ENCODE data around the gene CSNK1A1L.

CSNK1A1L gene

DNA sequence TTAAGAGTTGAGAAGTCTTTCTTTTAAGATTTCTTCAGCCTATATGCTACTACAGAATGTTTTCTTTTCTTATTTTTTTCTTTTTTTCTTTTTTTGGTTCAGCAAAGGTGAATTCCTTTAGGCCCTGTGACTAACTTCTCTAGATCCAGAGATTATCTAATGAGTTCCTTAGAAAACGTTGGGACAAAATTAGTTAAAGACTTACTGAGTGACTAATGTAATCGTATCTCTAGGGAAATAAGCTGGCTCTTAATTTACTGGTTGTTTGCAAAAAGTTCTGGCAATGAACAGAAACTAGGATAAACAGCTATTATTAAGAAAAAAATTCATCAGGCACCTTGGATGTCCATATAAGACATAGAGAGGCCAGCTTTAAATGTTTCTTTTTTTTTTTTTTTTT lies 30.7 kb upstream of the CSNK1A1L start:
- 80% methylated on average over 1 of the region's 2 CpGs; no CpG with 5 or more reads in 1 of the 2 experiments for WGBS, 2 experiments (ENCODE audit: insufficient coverage in 2 of 2)
- H3K4me1 ChIP-seq (ENCODE audit: control insufficient read depth, insufficient read depth, low read length, poor library complexity, severe bottlenecking): peaks cover 12% of the 10 kb centered on the region
- H3K27ac ChIP-seq (ENCODE audit: low read depth, low read length, severe bottlenecking): no peak overlapping the region

DNA sequence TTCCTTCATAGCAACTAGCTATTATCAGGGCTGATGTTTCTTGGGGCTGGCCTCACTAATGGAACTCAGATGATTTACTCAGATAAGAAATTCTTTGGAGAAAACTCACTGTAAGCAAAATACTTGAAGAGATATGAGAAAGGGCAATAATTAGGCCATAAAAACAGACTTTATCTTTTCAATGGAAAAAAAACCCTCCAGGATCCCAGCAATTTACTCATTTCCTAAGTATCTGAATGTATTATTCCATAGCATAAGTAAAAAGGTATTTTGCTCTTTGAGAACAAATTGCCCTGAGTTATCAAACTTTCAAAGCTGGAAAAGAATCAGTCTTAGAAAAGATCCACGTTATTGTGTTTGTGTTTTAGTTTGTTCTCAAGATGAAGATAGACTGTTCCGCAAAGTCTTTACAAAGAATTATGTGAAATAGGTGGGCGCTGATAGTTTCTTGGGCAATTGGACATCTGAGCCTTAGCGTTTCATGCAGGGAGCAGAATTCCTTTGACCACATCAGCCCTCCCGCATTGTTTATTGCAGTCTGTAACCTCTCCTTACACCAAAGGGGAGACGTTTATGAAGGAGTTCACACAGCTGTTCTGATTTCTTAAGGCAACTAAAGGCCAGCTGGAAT lies 29.1 kb upstream of the CSNK1A1L start:
- 67 to 77% methylated on average over 2 to 3 of the region's 6 CpGs for WGBS, 2 experiments (ENCODE audit: insufficient coverage in 2 of 2)
- peak overlapping the region; percentile 41 for H3K27ac ChIP-seq (ENCODE audit: low read depth, low read length, severe bottlenecking)

More for the DNA sequence above, 30.7 kb upstream of the CSNK1A1L start:
- Histone ChIP-seq H3K9me3 (ENCODE audit: control insufficient read depth, low read length) (no peaks in the 10 kb centered on the region), H3K4me3 (ENCODE audit: extremely low read depth, insufficient read depth, low read length, poor library complexity, severe bottlenecking) (no peak overlapping the region), H3K36me3 (ENCODE audit: control insufficient read depth, insufficient read depth, low read length) (no peaks in the 10 kb centered on the region)

DNA sequence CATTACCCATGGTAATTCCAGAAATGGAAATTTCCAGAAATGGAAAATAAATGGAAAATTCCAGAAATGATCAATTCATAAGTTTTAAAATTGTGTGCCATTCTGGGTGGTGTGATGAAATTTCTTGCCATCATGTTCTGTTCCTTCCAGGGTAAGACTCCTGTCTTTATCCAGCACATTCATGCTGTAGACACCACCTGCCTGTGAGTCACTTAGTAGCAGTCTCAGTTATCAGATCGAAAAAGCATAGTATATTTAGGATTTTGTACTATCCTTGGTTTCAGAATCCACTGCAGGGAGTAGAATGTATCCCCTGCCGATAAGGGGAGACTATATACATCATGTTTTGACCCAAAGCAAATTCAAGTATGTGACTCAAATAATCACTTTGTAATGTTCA lies 26.7 kb upstream of the CSNK1A1L start:
- Histone ChIP-seq H3K9me3 (ENCODE audit: control insufficient read depth, low read length) (no peaks in the 10 kb centered on the region), H3K27ac (ENCODE audit: low read depth, low read length, severe bottlenecking) (no peak overlapping the region), H3K36me3 (ENCODE audit: control insufficient read depth, insufficient read depth, low read length) (no peaks in the 10 kb centered on the region), H3K4me3 (ENCODE audit: extremely low read depth, insufficient read depth, low read length, poor library complexity, severe bottlenecking) (no peak overlapping the region), H3K4me1 (ENCODE audit: control insufficient read depth, insufficient read depth, low read length, poor library complexity, severe bottlenecking) (peaks cover 12% of the 10 kb centered on the region)
- 100% methylated on average over 1 of the region's 2 CpGs; no CpG with 5 or more reads in 1 of the 2 experiments for WGBS, 2 experiments (ENCODE audit: insufficient coverage in 2 of 2)

More for the DNA sequence above, 29.1 kb upstream of the CSNK1A1L start:
- Histone ChIP-seq H3K9me3 (ENCODE audit: control insufficient read depth, low read length) (no peaks in the 10 kb centered on the region), H3K4me1 (ENCODE audit: control insufficient read depth, insufficient read depth, low read length, poor library complexity, severe bottlenecking) (peaks cover 12% of the 10 kb centered on the region), H3K4me3 (ENCODE audit: extremely low read depth, insufficient read depth, low read length, poor library complexity, severe bottlenecking) (no peak overlapping the region), H3K36me3 (ENCODE audit: control insufficient read depth, insufficient read depth, low read length) (no peaks in the 10 kb centered on the region)

DNA sequence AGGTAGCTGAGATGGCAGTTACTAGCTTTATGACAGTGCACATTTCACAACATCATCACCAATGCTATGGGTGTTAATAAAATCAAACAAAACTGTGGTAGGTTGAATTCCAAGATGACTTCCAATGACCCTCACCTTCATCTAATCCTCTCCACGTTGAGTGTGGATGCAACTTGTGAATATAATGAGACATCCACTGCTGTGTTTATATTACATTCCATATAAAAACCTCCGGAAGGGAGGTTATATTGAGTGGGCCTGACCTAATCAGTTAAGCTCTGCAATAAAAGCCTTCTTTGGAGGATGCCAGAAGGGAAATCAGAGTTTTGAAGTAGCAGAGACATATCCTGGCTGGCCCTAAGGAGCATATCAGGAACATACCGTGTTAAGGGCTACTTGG lies 25.6 kb upstream of the CSNK1A1L start:
- H3K4me3 ChIP-seq (ENCODE audit: extremely low read depth, insufficient read depth, low read length, poor library complexity, severe bottlenecking): no peak overlapping the region
- H3K36me3 ChIP-seq (ENCODE audit: control insufficient read depth, insufficient read depth, low read length): no peaks in the 10 kb centered on the region
- peaks cover 12% of the 10 kb centered on the region for H3K4me1 ChIP-seq (ENCODE audit: control insufficient read depth, insufficient read depth, low read length, poor library complexity, severe bottlenecking)
- 50 to 89% methylated on average over 1 of the region's 3 CpGs for WGBS, 2 experiments (ENCODE audit: insufficient coverage in 2 of 2)
- no peaks in the 10 kb centered on the region for H3K9me3 ChIP-seq (ENCODE audit: control insufficient read depth, low read length)
- no peak overlapping the region for H3K27ac ChIP-seq (ENCODE audit: low read depth, low read length, severe bottlenecking)

DNA sequence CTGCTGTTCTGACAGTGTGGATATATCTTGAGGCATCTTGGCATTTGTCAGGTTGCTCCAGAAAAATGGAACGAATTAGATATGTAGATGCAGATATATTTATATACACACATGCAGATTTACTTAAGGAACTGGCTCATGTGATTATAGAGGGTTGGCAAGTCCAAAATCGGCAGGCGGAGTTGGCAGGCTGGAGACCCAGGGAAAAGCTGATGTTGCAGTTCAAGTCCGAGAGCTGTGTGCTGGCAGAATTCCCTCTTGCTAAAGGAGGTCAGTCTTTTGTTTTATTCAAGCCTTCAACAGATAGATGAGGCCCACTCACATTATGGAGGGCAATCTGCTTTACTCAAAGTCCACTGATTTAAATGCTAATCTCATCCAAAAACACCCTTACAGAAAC lies 24.4 kb upstream of the CSNK1A1L start:
- H3K27ac ChIP-seq (ENCODE audit: low read depth, low read length, severe bottlenecking): no peak overlapping the region
- H3K9me3 ChIP-seq (ENCODE audit: control insufficient read depth, low read length): no peaks in the 10 kb centered on the region
- 89 to 93% methylated on average over 3 of the region's 4 CpGs for WGBS, 2 experiments (ENCODE audit: insufficient coverage in 2 of 2)
- H3K4me3 ChIP-seq (ENCODE audit: extremely low read depth, insufficient read depth, low read length, poor library complexity, severe bottlenecking): no peak overlapping the region
- H3K36me3 ChIP-seq (ENCODE audit: control insufficient read depth, insufficient read depth, low read length): no peaks in the 10 kb centered on the region
- peaks cover 11% of the 10 kb centered on the region for H3K4me1 ChIP-seq (ENCODE audit: control insufficient read depth, insufficient read depth, low read length, poor library complexity, severe bottlenecking)

DNA sequence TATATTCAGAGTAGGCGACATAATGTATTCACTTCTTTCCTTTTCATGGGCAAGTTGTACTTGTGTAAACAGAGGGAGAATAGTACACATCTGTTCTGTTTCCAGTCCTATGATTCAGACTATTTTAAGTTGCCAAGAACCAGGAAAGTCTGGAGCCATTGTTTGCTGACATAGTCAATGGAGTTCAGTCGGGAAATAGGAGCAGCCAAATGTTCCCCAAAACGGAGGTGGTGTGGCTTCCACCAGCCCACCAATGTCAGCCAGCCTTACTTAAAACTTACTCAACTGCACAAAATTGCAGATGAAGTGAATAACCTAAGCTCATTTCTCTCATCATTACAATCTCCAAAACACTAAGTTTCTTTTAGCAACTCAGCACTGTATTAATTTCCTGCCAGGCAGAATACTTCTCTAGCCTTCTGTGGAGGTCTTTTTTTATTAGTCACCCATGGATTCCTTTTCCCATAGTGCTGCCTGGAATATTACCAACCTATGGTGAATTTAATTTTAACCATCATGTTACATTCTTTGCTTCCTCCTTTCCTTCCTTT lies 22.3 kb upstream of the CSNK1A1L start:
- no peak overlapping the region for H3K27ac ChIP-seq (ENCODE audit: low read depth, low read length, severe bottlenecking)

DNA sequence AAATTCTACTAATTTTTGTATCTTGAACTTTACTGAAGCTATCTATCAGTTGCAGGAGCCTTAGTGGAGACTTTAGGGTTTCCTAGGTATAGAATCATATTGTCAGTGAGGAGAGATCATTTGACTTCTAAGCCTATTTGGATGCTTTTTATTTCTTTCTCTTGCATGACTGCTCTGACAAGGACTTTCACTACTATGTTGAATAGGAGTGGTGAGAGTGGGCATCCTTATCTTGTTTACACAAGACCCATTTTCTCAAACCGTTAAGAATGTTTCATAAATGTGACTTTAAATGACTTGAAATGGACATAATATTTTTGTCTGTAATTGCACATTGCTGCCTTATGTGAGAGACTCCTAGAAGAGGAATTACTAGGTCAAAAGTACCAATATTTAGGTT lies 17.9 kb upstream of the CSNK1A1L start:
- Histone ChIP-seq H3K4me3 (ENCODE audit: extremely low read depth, insufficient read depth, low read length, poor library complexity, severe bottlenecking) (no peak overlapping the region), H3K9me3 (ENCODE audit: control insufficient read depth, low read length) (no peaks in the 10 kb centered on the region), H3K4me1 (ENCODE audit: control insufficient read depth, insufficient read depth, low read length, poor library complexity, severe bottlenecking) (no peaks in the 10 kb centered on the region), H3K36me3 (ENCODE audit: control insufficient read depth, insufficient read depth, low read length) (no peaks in the 10 kb centered on the region), H3K27ac (ENCODE audit: low read depth, low read length, severe bottlenecking) (no peak overlapping the region)
- WGBS, 2 experiments (ENCODE audit: insufficient coverage in 2 of 2): no CpG with 5 or more reads among the region's 1 CpG

More for the DNA sequence above, 22.3 kb upstream of the CSNK1A1L start:
- whole genome bisulfite sequencing, 2 experiments (ENCODE audit: insufficient coverage in 2 of 2): 92 to 100% methylated on average over 1 to 2 of the region's 3 CpGs
- H3K36me3 ChIP-seq (ENCODE audit: control insufficient read depth, insufficient read depth, low read length): no peaks in the 10 kb centered on the region
- no peaks in the 10 kb centered on the region for H3K9me3 ChIP-seq (ENCODE audit: control insufficient read depth, low read length)
- no peak overlapping the region for H3K4me3 ChIP-seq (ENCODE audit: extremely low read depth, insufficient read depth, low read length, poor library complexity, severe bottlenecking)
- no peaks in the 10 kb centered on the region for H3K4me1 ChIP-seq (ENCODE audit: control insufficient read depth, insufficient read depth, low read length, poor library complexity, severe bottlenecking)

DNA sequence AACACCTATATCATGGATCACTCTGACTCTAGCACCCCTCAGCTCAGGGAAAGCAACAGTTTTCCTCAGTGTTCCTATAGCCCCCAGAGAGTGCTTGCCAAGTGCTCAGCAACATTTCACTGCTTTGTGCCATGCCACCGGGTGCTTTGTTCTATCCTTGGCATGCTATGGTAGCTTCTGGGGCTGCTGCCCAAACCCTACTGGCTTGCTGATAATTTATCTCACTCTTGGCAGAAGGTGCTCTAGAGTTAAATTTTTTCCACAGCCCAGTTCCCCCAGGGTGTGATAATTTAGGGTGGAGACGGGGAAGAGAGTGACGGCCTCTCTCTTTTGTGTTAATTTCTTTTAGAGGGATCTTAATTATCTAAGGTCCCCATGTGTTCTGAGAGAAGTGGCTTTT lies 12.6 kb upstream of the CSNK1A1L start:
- no peaks in the 10 kb centered on the region for H3K4me1 ChIP-seq (ENCODE audit: control insufficient read depth, insufficient read depth, low read length, poor library complexity, severe bottlenecking)
- H3K4me3 ChIP-seq (ENCODE audit: extremely low read depth, insufficient read depth, low read length, poor library complexity, severe bottlenecking): no peak overlapping the region
- no peaks in the 10 kb centered on the region for H3K36me3 ChIP-seq (ENCODE audit: control insufficient read depth, insufficient read depth, low read length)
- H3K27ac ChIP-seq (ENCODE audit: low read depth, low read length, severe bottlenecking): no peak overlapping the region
- no peaks in the 10 kb centered on the region for H3K9me3 ChIP-seq (ENCODE audit: control insufficient read depth, low read length)
- 80% methylated on average over 2 of the region's 3 CpGs; no CpG with 5 or more reads in 1 of the 2 experiments for WGBS, 2 experiments (ENCODE audit: insufficient coverage in 2 of 2)

DNA sequence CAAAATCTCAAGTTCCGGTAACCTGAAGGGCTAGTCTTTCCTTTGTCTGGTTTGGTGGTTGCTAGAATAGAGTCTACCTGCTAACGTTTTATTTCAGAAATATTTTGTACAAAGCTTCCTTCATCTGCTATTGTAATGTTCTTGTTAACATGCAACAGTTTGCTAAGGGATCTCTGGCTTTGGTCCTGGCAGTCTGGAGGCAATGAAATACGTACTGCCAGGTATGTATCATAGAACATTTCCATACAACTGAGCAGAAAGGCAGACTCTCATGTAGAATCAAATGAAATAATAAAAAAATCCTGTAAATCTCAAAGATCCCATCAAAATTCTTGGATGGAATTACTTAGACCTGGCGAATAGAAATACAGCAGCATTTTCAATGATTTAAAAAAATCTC lies 8.8 kb upstream of the CSNK1A1L start:
- Histone ChIP-seq H3K36me3 (ENCODE audit: control insufficient read depth, insufficient read depth, low read length) (no peaks in the 10 kb centered on the region), H3K27ac (ENCODE audit: low read depth, low read length, severe bottlenecking) (no peak overlapping the region), H3K9me3 (ENCODE audit: control insufficient read depth, low read length) (no peaks in the 10 kb centered on the region), H3K4me1 (ENCODE audit: control insufficient read depth, insufficient read depth, low read length, poor library complexity, severe bottlenecking) (no peaks in the 10 kb centered on the region), H3K4me3 (ENCODE audit: extremely low read depth, insufficient read depth, low read length, poor library complexity, severe bottlenecking) (no peak overlapping the region)
- 100% methylated on average over 1 of the region's 4 CpGs; no CpG with 5 or more reads in 1 of the 2 experiments for WGBS, 2 experiments (ENCODE audit: insufficient coverage in 2 of 2)

DNA sequence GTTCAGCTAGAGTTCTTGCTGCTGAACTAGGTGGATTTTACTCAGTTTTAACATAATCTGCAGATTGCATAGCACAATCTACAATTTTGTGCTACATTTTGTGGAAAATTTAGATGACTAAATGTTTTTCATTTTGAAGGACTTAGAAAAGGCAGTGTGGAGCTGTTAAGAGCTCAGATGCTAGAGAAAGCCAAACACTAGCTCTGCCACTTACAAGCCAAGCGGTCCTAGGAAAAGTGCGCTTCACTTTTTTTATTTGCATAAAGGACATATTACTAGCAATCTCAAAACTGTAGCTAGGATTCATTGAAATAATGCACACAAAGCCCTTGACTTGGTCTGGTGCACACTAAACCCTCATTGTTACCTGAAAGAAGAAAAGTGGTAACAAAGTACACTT lies 8.1 kb upstream of the CSNK1A1L start:
- Histone ChIP-seq H3K27ac (ENCODE audit: low read depth, low read length, severe bottlenecking) (no peak overlapping the region), H3K9me3 (ENCODE audit: control insufficient read depth, low read length) (no peaks in the 10 kb centered on the region), H3K36me3 (ENCODE audit: control insufficient read depth, insufficient read depth, low read length) (no peaks in the 10 kb centered on the region), H3K4me1 (ENCODE audit: control insufficient read depth, insufficient read depth, low read length, poor library complexity, severe bottlenecking) (no peaks in the 10 kb centered on the region), H3K4me3 (ENCODE audit: extremely low read depth, insufficient read depth, low read length, poor library complexity, severe bottlenecking) (no peak overlapping the region)
- no CpG with 5 or more reads among the region's 2 CpGs for WGBS, 2 experiments (ENCODE audit: insufficient coverage in 2 of 2)

DNA sequence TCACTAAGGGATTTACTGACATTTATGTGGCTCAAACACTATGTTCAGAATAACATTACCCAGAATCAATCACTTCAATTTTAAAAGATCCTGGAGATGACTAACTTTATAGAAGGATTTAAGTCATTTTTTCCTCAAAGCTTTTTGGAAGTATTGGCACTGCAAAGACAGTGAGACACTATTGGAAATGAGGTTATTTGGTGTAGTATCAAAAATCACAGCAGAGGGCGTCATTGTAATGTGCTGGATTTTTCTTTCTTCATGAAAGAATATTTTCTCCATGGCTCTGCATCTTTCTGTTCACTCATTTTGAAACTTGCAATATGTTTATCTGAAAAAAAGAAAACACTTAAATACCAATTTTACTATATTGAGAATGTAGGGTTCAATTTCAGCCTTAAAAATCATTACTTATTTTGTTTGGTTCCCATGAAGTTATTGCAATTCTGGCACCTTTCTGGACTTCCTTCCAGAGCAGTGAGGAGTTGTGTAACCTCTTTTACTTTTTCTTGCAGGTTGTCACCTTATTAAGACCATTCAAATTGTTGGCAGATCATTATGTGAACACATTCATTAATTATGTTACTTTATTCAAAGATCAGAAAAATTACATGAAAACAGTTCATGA lies 3.7 kb upstream of the CSNK1A1L start:
- Histone ChIP-seq H3K36me3 (ENCODE audit: control insufficient read depth, insufficient read depth, low read length) (no peaks in the 10 kb centered on the region), H3K9me3 (ENCODE audit: control insufficient read depth, low read length) (peaks cover 8% of the 10 kb centered on the region), H3K27ac (ENCODE audit: low read depth, low read length, severe bottlenecking) (no peak overlapping the region), H3K4me1 (ENCODE audit: control insufficient read depth, insufficient read depth, low read length, poor library complexity, severe bottlenecking) (no peaks in the 10 kb centered on the region), H3K4me3 (ENCODE audit: extremely low read depth, insufficient read depth, low read length, poor library complexity, severe bottlenecking) (no peak overlapping the region)
- no CpG with 5 or more reads among the region's 1 CpG for WGBS, 2 experiments (ENCODE audit: insufficient coverage in 2 of 2)

All from mesodermal cell (in vitro differentiated cells).